DLD1 (cell line): ENCODE results near the gene DCAF17.
"Not testable (repeated sequence)": the region's sequence is repeated elsewhere in the genome, so short reads cannot be mapped to it uniquely, and the experiment has no call there.

Source experiments
- in situ Hi-C: cut with HindIII; loops from 2 replicates; pipeline ENCODE4 v1.10.0; 2017; ENCODE audit warnings: low sequenced_read_pairs

Gene DCAF17

DNA sequence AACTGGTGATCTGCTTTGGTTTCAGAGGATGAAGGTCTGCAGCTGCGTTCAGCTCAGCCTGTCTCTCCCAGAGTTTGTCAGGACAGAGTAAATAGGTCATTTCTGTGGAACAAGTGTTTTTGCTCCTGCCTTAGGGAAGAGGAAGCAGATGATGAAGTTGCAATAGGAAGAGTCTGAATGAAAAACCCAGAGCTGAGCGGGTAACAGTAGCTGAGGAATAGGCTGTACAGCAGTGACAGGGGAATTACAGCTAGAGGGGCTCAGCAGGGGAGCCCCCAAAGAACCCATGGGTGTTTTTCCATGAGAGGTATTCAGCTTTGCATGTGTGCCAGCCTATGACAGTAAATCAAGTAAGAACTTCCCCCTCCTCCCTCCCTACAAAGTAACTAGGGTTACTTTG is 78.0 kb downstream of the DCAF17 start:
- in situ Hi-C loops: no loop called here

DNA sequence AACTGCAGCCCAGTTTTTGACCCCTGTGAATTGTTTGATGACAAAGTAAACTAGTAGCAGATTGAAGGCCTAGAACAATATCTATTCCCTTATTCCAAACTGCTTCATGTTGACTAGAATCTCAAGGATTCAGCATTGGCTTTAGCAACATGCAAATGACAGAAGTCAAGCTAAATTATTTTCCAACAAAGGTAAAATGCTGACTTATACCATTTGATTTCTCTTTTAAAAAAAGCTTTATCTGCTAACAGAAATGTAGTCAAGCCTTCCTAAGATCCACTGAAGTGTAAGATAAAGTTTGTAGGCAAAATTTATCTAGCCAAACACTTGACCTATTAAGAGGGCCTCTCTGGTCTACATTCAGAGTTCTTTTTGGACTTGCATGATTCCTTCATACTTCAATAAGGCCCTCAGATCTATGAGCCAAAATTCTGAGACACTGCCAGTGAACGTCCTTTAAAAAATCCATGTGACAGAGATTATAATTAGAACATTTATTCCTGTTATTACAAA is 78.7 kb downstream of the DCAF17 start:
- in situ Hi-C loops: no loop called here

DNA sequence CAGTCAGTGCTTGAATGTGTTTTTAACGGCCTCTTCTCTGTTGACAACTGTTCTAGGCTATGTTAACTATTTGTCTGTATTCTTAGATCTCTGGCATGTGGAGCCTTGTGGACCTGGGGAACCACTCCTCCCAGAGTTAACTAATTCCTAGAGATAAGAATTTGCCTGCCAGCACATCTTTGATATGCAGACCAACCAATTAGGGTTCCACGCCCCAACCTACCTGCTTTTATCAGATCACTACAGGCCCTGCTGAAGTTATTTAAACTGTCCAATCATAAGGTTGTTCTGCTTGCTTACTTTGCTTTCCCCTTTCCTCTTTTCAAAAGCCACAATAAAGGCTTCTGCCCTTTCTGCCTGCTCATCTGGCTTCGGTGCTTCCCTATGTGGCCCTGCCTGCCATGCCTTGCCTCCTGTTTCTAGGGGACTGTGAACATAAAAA is 79.7 kb downstream of the DCAF17 start:
- in situ Hi-C loops: no loop called here

DNA sequence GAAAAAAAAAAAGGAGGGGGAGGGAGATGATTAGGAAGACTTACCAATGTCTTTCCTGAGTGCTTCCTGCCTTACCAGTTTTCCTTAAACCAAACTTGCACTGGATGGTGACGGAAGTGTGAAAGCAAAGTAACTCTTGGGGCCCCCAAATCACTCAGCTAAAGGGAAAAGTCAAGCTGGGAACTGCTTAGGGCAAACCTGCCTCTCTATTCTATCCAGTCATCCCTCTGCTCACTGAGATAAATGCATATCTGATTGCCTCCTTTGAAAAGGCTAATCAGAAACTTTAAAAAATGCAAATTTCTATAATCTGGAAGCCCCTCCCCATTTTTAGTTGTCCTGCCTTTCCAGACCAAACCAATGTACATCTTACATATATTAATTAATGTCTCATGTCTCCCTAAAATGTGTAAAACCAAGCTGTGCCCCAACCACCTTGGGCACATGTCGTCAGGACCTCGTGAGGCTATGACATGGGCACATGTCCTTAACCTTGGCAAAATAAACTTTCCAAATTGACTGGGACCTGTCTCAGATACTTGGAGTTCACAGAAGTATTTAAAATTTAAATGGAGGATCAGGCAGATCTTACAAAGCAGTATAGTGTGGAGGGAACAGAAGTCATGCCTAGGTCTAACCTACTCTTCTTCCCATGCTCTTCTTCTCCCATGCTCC is 81.0 kb downstream of the DCAF17 start:
- in situ Hi-C loops: no loop called here

DNA sequence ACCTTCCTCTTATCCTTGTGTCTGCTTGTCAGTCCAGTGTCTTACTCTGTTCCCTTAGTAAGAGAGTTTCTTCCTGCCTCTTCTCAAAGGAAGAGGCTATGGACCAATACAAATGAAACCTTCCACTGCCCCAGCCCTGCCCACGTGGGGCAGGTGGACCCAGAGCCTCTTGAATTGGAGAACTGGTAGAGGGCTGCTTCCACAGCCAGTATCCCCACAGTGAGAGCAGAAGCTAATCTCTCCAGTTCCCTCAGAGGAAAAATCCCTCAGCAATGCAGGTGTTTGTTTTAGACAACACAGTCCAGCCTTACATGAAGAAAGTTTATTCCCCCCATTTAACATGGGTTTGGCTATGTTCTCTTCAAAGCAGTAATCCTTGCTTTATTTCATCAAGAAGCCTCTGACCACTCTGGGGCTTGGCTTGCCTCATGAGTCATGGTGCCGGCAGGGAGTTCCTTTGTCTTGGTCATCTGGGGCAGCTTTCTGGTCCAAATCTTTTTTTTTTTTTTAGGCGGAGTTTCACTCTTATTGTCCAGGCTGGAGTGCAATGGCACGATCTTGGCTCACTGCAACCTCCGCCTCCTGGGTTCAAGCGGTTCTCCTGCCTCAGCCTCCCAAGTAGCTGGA is 81.8 kb downstream of the DCAF17 start:
- in situ Hi-C loops: no loop called here

DNA sequence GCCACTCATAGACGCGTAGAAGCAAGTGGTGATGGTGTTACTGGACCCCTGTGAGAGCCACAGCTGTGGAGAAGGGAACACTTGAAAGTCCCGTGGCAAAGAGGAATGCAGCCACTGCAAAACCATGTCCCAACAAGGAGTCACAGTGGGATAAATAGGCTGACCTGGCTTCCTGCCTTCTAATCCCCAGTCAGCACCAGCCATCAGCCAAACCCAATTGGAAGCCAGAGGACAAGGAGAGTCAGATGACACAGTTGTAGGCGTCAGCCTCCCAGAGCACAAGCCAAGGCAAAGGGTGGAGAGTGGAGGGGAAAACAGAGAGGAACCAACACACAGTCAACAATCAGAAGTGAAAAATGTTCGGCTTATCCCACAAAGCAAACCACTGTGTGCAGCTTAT is 82.8 kb downstream of the DCAF17 start:
- in situ Hi-C loops: no loop called here

DNA sequence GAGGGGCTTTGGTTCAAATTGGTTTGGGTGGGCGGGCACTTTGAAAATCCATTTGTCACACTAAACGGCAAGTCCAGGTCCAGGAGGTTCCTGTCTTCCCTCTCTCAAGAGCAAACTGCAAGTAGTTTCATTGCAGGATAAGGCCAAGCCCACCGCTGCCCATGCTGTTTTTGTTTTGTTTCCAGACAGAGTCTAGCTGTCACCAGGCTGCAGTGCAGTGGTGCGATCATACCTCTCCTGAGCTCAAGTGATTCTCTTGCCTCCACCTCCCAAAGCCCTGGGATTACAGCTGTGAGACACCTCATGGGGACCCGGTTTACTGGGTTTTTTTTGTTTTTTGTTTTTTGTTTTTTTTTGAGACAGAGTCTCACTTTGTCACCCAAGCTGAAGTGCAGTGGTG is 86.4 kb downstream of the DCAF17 start:
- in situ Hi-C loops: no loop called here

DNA sequence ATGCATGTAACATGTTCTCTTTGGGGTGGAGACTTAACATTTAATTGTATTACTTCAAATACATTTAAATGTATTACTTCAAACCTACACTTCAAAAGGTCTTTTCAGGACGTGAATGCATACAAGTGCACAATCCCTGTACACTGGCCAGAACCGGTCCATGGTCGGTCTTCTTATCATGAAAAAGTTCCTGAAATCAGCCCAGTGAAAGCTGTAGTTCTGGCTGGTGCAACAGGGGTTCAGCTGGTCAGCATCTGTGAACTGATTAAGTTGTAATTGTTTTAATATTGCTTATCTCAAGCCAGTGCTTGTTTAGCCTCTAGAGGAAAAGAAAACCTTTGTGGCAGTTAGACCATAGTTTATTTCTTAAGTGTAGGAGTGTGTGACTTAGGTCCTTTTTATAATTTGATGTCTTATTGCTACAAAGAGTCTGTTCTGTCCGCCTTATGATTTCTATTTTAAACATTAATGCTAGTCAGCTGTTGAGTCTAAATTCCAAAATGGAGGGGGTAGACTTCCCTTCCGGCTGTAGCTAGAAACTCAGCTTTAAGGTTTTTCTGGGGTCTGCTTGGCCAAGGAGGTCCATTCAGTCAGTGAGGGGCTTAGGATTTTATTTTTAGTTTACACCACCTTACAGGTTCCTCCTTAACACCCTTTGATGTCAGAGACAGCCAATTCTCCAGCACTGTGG is 87.5 kb downstream of the DCAF17 start:
- in situ Hi-C loops: no loop called here

DNA sequence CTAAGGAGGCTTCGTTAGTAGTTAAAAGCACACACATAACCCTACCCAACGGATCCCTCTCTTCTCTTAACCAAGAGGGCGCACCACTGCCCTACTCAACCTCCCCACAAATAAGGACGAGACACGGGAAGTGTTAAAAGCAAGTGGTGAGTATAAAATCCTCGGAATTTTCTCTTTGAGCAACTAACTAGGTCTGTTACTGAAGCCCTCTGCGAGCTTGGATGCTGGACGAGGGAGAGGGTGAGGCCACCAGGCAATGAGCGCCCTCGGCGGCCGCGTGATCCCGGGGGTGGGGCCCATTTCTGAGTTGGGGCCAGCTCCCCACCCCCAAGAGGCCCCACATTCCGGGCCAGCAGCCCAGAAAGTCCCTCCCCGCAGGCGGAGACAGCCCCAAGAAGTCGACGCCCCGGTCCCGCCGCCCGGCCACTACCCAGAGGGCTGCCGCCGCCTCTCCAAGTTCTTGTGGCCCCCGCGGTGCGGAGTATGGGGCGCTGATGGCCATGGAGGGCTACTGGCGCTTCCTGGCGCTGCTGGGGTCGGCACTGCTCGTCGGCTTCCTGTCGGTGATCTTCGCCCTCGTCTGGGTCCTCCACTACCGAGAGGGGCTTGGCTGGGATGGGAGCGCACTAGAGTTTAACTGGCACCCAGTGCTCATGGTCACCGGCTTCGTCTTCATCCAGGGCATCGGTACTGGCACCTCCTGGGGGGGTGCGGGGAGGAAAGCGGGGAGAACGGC is 88.2 kb downstream of the DCAF17 start, which contains the start of gene CYBRD1:
CYBRD1 (plus strand) TSS at position 423 of the 736 bp plus-strand sequence; CDS start at position 495, 72 bp downstream.
- in situ Hi-C loops: no loop called here

DNA sequence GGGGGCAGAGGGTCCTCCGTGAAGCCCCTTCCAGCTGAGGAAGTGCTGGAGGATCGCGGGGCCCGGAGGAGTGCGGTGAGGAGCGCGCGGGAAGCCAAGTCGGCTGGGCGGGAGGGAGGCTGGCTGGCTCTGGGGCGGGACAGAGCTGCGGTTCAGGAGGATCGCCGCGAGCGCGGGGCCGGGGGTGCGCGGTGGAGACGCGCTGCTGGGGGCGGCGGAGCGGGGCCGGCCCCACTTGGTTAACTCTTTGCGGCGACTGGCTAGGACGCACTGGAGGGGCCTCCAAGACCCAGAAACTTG is 88.7 kb downstream of the DCAF17 start:
- in situ Hi-C loops: no loop called here

DNA sequence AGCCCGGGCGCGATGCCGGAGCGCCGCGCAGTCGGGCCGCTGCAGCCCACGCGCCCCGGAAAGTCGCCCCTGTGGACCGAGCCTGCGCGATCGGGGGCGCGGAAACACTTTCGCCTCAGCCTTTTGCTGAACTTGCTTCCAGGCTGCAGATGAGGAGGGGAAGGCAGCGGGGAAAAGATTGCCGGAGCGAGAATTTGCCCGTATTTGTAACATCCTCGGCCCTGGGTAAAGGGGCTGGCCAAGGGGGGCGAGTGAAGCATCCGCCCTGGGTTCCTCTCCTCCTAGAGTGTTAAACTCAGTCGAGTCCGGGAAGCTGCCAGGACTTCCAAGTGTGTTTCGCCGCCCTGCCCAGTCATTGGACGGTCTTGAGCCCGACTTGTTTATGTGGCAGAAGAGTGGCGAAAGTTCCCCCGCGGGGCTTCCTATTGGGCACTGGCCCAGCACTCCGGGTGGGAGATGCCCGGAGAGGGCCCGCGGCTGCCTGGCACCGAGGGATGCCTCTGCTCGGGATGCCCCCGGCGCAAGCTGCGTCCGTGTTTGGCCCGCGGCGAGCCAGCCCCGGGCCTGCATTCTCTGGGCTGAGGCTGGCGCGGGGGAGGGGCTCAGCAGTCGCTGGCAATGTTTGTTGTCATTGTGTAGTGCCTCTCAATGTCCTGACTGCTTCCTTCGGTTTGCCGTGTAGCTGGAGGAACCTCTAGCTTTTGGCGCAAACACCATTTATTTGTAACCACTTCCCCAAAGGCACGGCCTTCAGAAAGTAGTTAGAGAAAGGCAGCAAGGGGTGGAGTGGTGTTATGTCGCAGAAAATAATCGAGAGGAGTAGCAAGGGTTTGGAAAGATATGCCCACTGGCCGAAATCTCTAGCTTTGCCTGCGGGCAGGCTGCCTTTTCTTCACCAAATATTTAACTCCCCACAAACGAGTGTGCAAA is 89.3 kb downstream of the DCAF17 start:
- in situ Hi-C loops: no loop called here

DNA sequence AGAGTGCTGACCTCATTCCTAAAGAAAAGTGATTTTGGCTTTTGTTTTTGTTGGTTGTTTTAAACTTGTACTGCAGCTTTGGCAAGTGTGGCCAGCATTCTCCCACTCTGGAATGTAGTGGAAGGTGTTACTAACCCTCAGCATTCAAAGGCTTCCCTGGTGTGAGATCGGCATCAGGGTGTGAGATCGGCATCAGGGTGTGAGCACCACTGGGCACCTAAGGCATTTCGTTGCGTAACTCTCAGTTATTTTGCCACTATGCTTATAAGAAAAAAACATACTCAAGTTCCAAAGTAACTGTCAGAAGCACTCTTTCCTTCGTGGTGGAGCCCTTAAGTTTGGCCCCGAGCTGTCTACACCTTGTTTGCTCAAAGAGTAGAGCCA is 90.0 kb downstream of the DCAF17 start:
- in situ Hi-C loops: no loop called here

DNA sequence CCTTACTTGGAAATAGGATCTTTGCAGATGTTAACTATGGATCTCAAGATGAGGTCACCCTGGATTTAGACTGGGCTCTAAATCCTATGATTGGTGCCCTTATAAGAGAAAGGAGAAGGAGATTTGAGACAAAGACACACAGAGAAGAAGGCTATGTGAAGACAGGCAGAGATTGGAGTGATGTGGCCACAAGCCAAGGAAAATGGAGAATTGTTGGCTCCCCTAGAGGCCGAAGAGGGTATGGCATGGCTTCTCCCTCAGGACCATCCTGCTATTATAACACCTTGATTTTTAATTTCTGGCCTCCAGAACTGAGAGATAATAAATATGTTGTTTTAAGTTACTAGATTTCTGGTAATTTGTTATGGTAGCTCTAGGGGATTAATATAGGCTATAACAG is 95.9 kb downstream of the DCAF17 start:
- in situ Hi-C loops: no loop called here

DNA sequence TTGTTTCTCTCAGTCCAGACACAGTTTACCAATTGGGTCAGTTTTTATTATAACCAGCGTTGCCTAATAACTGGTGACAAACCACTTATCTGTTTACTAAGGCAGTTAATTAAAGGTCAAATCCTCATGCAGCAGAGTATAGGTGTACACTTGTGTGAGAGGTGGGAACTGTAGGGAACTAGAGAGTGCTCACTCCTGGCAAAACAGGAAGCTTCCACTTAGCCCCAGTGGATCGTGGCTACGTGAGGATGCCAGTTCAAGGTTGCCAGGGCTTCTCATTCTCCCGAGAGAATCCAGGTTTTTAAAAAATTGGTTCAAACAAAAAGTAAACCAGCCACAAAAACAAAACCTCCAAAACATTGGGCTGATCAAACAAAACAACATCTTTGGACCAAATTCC is 96.4 kb downstream of the DCAF17 start:
- in situ Hi-C loops: no loop called here

DNA sequence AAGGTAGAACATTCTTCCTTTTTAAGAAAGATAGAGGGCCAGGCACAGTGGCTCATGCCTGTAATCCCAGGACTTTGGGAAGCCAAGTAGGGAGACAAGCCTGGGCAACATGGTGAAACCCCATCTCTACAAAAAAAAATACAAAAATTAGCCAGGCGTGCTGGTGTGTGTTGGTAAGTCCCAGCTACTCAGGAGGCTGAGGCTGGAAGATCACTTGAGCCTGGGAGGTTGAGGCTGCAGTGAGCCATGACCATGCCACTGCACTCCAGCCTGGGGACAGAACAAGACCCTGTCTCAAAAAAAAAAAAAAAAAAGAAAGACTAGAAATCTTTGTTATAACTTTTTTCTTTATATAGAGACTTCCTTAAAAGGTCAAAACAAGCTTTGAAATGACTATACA is 96.8 kb downstream of the DCAF17 start:
- in situ Hi-C loops: not testable (repeated sequence)

DNA sequence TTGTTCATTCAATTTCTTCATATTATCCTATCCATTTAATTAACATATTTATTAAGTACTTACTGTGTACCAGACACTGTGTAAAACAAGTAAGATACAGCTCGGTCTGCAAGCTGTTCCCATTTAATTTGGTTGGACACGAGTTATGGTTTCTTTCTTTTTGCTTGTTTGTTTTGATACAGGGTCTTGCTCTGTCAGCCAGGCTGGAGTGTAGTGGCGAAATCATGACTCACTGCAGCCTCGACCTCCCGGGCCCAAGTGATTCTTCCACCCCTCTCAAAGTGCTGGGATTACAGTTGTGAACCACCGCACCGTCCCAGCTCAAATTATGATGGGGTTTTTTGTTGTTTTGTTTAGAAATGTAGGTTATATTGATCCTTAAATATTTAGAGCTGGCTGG is 97.3 kb downstream of the DCAF17 start:
- in situ Hi-C loops: no loop called here

DNA sequence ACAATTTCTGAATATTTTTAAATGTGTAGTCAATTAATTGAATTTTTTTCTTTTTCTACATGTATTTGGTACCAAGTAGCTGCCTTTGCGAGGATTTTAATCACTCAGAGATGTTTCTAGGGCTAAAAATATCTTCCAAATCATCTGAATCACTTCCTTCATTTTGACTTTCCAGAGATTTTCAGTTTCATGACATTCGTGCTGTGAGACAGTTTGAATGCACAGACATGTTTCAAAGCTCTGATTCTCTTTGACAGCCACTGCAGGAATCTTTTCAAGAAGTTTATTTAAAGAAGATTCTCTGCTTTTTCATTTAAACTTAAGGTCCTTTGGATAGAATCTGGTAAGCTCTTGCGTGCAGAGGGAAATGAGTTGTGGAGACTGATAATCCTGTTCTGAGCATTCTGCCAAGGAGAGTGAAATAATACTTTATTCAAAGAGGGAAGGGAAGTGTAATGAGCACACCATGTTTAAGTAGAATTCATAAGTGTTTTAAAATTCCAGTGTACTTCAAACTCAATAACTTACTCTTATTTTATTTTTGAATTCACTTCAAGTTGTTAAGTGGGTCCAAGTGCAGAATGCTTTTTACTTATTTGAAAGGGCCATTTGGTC is 97.9 kb downstream of the DCAF17 start:
- in situ Hi-C loops: no loop called here

DNA sequence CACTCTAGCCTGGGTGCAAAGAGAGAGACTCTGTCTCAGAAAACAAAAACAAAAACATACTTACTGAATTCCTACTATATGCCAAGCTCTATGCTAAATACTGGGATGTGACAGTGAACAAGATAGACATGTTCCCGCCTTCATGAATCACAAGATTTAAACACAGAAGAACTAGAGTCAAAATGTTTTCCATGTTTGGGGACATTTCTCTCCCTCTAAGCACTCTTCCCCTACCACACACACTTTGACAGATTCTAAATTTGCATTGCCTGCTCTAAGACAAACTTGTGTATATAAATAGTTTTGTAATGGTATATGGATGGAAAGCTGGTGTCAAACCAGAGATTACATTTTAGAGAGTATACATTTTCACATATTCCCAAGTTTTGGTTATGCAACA is 99.3 kb downstream of the DCAF17 start:
- in situ Hi-C loops: no loop called here
